ENCODE data around the gene ATRNL1.

DNA sequence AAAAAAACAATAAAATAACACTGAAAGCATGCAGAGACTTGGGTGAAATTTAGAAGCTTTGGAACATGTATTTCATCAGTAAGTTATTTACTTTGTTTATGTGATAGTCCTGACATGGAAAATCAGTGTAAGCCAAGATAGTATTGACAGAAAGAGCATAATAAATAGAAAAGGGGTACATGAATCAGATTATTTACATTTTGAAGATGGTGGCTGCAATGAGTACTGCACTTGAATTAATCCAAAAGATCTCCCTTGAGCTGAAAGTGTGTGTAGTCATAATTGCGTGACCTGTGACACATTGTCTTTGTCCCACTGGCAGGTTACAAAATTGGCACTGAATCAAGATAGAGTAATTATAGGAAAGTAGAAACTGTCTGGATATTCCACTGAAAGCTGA is 617.0 kb downstream of the ATRNL1 start:
- TF ChIP-seq, protein P1, sequence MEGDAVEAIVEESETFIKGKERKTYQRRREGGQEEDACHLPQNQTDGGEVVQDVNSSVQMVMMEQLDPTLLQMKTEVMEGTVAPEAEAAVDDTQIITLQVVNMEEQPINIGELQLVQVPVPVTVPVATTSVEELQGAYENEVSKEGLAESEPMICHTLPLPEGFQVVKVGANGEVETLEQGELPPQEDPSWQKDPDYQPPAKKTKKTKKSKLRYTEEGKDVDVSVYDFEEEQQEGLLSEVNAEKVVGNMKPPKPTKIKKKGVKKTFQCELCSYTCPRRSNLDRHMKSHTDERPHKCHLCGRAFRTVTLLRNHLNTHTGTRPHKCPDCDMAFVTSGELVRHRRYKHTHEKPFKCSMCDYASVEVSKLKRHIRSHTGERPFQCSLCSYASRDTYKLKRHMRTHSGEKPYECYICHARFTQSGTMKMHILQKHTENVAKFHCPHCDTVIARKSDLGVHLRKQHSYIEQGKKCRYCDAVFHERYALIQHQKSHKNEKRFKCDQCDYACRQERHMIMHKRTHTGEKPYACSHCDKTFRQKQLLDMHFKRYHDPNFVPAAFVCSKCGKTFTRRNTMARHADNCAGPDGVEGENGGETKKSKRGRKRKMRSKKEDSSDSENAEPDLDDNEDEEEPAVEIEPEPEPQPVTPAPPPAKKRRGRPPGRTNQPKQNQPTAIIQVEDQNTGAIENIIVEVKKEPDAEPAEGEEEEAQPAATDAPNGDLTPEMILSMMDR (IDR thresholded peaks at IDR 0.05; ENCODE audit: low read length): no peak
- no peak for TF ChIP-seq EZH2 (IDR thresholded peaks at IDR 0.05; ENCODE audit: borderline replicate concordance, low read length)

All from OCI-LY1 (cell line).